ENCODE measurements around the gene SYTL3.
"Not testable (repeated sequence)": the region's sequence is repeated elsewhere in the genome, so short reads cannot be mapped to it uniquely, and the experiment has no call there.

SYTL3 gene

GRCh38 chr6:158674342-158675131 is 24.7 kb downstream of the SYTL3 start:
- Histone ChIP-seq H3F3A (ENCODE audit: low read depth) (no peaks in the 10 kb centered on the region), H3K79me2 (ENCODE audit: insufficient read depth, low read length) (no peaks in the 10 kb centered on the region), H3K27me3 (ENCODE audit: insufficient read depth, low read length, poor library complexity, severe bottlenecking) (peaks cover 5% of the 10 kb centered on the region), H3K9me2 (replicated peaks; ENCODE audit: low read depth, low read length) (no peaks in the 10 kb centered on the region), H3K9ac (ENCODE audit: low read depth, low read length, poor library complexity, severe bottlenecking) (no peak overlapping the region), H3K4me1 (ENCODE audit: insufficient read depth, low read length, poor library complexity, severe bottlenecking) (no peaks in the 10 kb centered on the region), H3K36me3 (ENCODE audit: insufficient read depth, low read length) (no peaks in the 10 kb centered on the region), H2AFZ (ENCODE audit: low read length) (no peak overlapping the region), H4K20me1 (ENCODE audit: insufficient read depth, low read length, poor library complexity, severe bottlenecking) (no peaks in the 10 kb centered on the region), H3K4me2 (ENCODE audit: low read depth, low read length, poor library complexity, severe bottlenecking) (no peak overlapping the region), H3K4me3 (ENCODE audit: low read length, poor library complexity, severe bottlenecking) (no peak overlapping the region), H3K9me3 (ENCODE audit: insufficient read depth, low read depth, low read length) (no peaks in the 10 kb centered on the region)
- TF ChIP-seq EZH2phosphoT487 (IDR thresholded peaks at IDR 0.05; ENCODE audit: borderline replicate concordance), result no peak
- no peak for TF ChIP-seq CTCF (conservative IDR thresholded peaks at IDR 0.05; ENCODE audit: low read length)

- not testable (repeated sequence) for H2AFZ ChIP-seq (ENCODE audit: low read length); H3K4me1 ChIP-seq (ENCODE audit: insufficient read depth, low read length, poor library complexity, severe bottlenecking); H3K9me2 ChIP-seq (replicated peaks; ENCODE audit: low read depth, low read length); H3K79me2 ChIP-seq (ENCODE audit: insufficient read depth, low read length); H3K4me2 ChIP-seq (ENCODE audit: low read depth, low read length, poor library complexity, severe bottlenecking); H3K9me3 ChIP-seq (ENCODE audit: insufficient read depth, low read depth, low read length); H3K27me3 ChIP-seq (ENCODE audit: insufficient read depth, low read length, poor library complexity, severe bottlenecking); H3K36me3 ChIP-seq (ENCODE audit: insufficient read depth, low read length); H3F3A ChIP-seq (ENCODE audit: low read depth); H4K20me1 ChIP-seq (ENCODE audit: insufficient read depth, low read length, poor library complexity, severe bottlenecking); H3K4me3 ChIP-seq (ENCODE audit: low read length, poor library complexity, severe bottlenecking); H3K9ac ChIP-seq (ENCODE audit: low read depth, low read length, poor library complexity, severe bottlenecking)
Measured at GRCh38 chr6:158677094-158677493, 27.2 kb downstream of the SYTL3 start.

GRCh38 chr6:158677906-158678578 is 28.2 kb downstream of the SYTL3 start:
- no peak overlapping the region for H2AFZ ChIP-seq (ENCODE audit: low read length)
- no peak overlapping the region for H3K4me2 ChIP-seq (ENCODE audit: low read depth, low read length, poor library complexity, severe bottlenecking)
- no peaks in the 10 kb centered on the region for H4K20me1 ChIP-seq (ENCODE audit: insufficient read depth, low read length, poor library complexity, severe bottlenecking)
- no peak for TF ChIP-seq EZH2phosphoT487 (IDR thresholded peaks at IDR 0.05; ENCODE audit: borderline replicate concordance)
- TF ChIP-seq CTCF (conservative IDR thresholded peaks at IDR 0.05; ENCODE audit: low read length), result no peak
- H3K27me3 ChIP-seq (ENCODE audit: insufficient read depth, low read length, poor library complexity, severe bottlenecking), result peaks cover 3% of the 10 kb centered on the region
- no peaks in the 10 kb centered on the region for H3K36me3 ChIP-seq (ENCODE audit: insufficient read depth, low read length)
- H3K9me2 ChIP-seq (replicated peaks; ENCODE audit: low read depth, low read length), result no peaks in the 10 kb centered on the region
- H3K79me2 ChIP-seq (ENCODE audit: insufficient read depth, low read length), result no peaks in the 10 kb centered on the region
- H3F3A ChIP-seq (ENCODE audit: low read depth), result no peaks in the 10 kb centered on the region
- no peaks in the 10 kb centered on the region for H3K9me3 ChIP-seq (ENCODE audit: insufficient read depth, low read depth, low read length)
- H3K4me1 ChIP-seq (ENCODE audit: insufficient read depth, low read length, poor library complexity, severe bottlenecking), result no peaks in the 10 kb centered on the region
- H3K4me3 ChIP-seq (ENCODE audit: low read length, poor library complexity, severe bottlenecking), result no peak overlapping the region
- H3K9ac ChIP-seq (ENCODE audit: low read depth, low read length, poor library complexity, severe bottlenecking), result no peak overlapping the region
